Panc1 (cell line): ENCODE measurements around the gene GIT1. TPM values are rescaled to one million over a fixed set of nuclear protein-coding genes. Genes with fewer than 3 reads are reported as not detected.

Experiments used
- ATAC-seq: fragments of 200-7000 bp; cut with Tn5 transposase; 2 replicates; pipeline ENCODE4 v1.9.1; 2020; ENCODE audit warnings: mild to moderate bottlenecking, moderate library complexity
- BruUV-seq: library from RNA; stranded (reverse); fragments of 400-500 nt; replicated peaks from 2 replicates; lab custom pipeline; 2021; lab: Mats Ljungman, UMichigan
- CTCF ChIA-PET: fragments of 300-600 bp; sonication (Branson Sonifier 250); formaldehyde crosslinking; loops from one replicate; lab custom pipeline; 2022; ENCODE audit warnings: antibody characterized with exemption; lab: Charles Lee
- POLR2A ChIA-PET: fragments of 300-600 bp; sonication (Branson Sonifier 250); formaldehyde crosslinking; loops from one replicate; lab custom pipeline; 2022; ENCODE audit warnings: antibody characterized with exemption; lab: Charles Lee
- DNase-seq: peaks from one replicate; pipeline ENCODE4 v3.0.0-alpha.2; 2010; ENCODE audit warnings: low read depth, low spot score
- H3K27ac ChIP-seq: 2 replicates; pipeline ENCODE4 v1.5.1; 2011; ENCODE audit warnings: mild to moderate bottlenecking, low read length, inconsistent platforms
- H3K27me3 ChIP-seq: fragments of 200-500 bp; sonication (Bioruptor generic); 2 replicates; pipeline ENCODE4 v1.6.0; 2014; ENCODE audit warnings: low read length, inconsistent platforms; ENCODE audit not compliant: control insufficient read depth, insufficient read depth
- H3K36me3 ChIP-seq: fragments of 200-500 bp; sonication (Bioruptor generic); 2 replicates; pipeline ENCODE4 v1.5.1; 2014; ENCODE audit warnings: inconsistent platforms, mild to moderate bottlenecking, low read length, moderate library complexity; ENCODE audit not compliant: control insufficient read depth, insufficient read depth
- H3K4me1 ChIP-seq: 2 replicates; pipeline ENCODE4 v1.5.1; 2011; ENCODE audit warnings: inconsistent platforms, mild to moderate bottlenecking, low read length, moderate library complexity; ENCODE audit not compliant: control insufficient read depth, insufficient read depth
- H3K4me3 ChIP-seq, 2 experiments: 2 replicates each; pipeline ENCODE4 v1.5.1; 2011 to 2012; ENCODE audit warnings: low read depth in 2 of 2, low read length in 2 of 2, mild to moderate bottlenecking in 2 of 2, inconsistent platforms in 1 of 2, moderate library complexity in 1 of 2
- H3K9me3 ChIP-seq: fragments of 200-500 bp; sonication (Bioruptor generic); 2 replicates; pipeline ENCODE4 v1.5.1; 2014; ENCODE audit warnings: low read depth, mild to moderate bottlenecking, inconsistent platforms, low read length, moderate library complexity; ENCODE audit not compliant: control insufficient read depth, insufficient read depth
- CTCF ChIP-seq: fragments of 450-650 bp; IDR thresholded peaks from 2 replicates; pipeline ENCODE4 v1.5.1; 2017; ENCODE audit warnings: mild to moderate bottlenecking
- POLR2AphosphoS5 ChIP-seq: IDR thresholded peaks from 2 replicates; pipeline ENCODE4 v1.6.1; 2012; ENCODE audit warnings: mild to moderate bottlenecking, low read depth, low read length, moderate library complexity
- SIN3A ChIP-seq: IDR thresholded peaks from 2 replicates; pipeline ENCODE4 v1.6.1; 2012; ENCODE audit warnings: low read depth, mild to moderate bottlenecking, low read length, moderate library complexity, borderline replicate concordance; ENCODE audit not compliant: insufficient read depth
- TCF7L2 ChIP-seq: IDR thresholded peaks from 2 replicates; pipeline ENCODE4 v1.6.1; 2011; ENCODE audit warnings: mild to moderate bottlenecking, low read depth, low read length, inconsistent platforms
- in situ Hi-C: cut with HindIII; loops from 2 replicates; pipeline ENCODE4 v1.10.0; 2016; ENCODE audit warnings: low sequenced_read_pairs, low pct_unique_long_range_greater_than_20kb
- intact Hi-C: fragments of 100-400 bp; cut with micrococcal nuclease; formaldehyde crosslinking; loops from one replicate; pipeline ENCODE4 v1.10.0; 2022; ENCODE audit not compliant: unreplicated experiment
- total RNA-seq: library from RNA; stranded (reverse); gene quantifications from one replicate; pipeline ENCODE4 v1.2.1, GENCODE V29; 2021; ENCODE audit not compliant: unreplicated experiment
- TF ChIP-seq, protein P1 (sequence below), 2 experiments: IDR thresholded peaks; 2 replicates each; pipeline ENCODE4 v1.6.1; 2011 to 2012; ENCODE audit warnings: low read depth in 2 of 2, control low read depth in 1 of 2, low read length in 1 of 2, mild to moderate bottlenecking in 1 of 2, moderate library complexity in 1 of 2; ENCODE audit not compliant: insufficient read depth in 1 of 2

Gene GIT1
- total RNA-seq, 1 experiment from 2014 or later, result 94.6 TPM

DNA sequence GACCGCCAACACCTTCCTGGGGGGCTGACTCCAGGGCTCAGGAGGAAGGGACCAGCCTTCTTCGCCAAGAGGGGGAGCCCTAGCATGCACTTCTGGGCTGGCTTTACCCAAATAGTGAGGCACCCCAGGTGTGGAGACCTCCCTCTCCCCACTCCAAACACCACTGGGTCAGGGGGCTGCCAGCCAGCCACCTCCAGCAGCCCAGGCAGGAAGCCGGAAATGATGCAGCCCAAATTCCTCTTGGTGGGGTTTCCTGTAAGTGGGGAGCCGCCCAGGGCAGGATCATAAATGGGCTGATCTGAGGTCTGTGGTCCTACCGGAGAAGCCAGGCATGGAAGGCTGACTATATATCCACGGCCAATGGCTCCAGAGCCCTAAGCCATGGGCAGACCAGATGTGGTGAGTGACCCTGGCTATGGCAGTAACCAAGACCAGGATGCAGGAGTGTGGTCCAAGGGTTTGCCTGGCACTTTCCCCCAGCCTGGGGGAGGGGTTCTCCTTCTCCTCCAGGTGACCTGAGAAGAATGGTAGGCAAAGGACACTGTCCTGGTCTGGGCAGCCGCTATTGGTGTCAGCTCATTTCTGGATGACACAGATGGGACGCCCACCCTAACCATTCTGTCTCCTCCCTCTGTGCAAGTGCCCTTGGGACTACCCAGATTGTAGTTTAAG lies 4.2 kb downstream of the GIT1 start:
- intact Hi-C loops, result no loop called here
- no peaks in the 10 kb centered on the region for H3K27me3 ChIP-seq
- BruUV-seq, result no TSS peak
- no peak for DNase-seq
- H3K4me1 ChIP-seq, result peaks cover 25% of the 10 kb centered on the region
- peaks cover 7% of the 10 kb centered on the region; the same call in 1 of the 2 replicates for H3K36me3 ChIP-seq
- no peak for ATAC-seq
- H3K27ac ChIP-seq, result no peak overlapping the region
- H3K9me3 ChIP-seq, result no peaks in the 10 kb centered on the region
- ChIA-PET CTCF (interaction anchor here (1.7 kb wide), 1 partner anchor 32 kb away, joined by 5 read pairs; no protein-coding TSS in a partner anchor), POLR2A (interaction anchor here (0.6 kb wide), 1 partner anchor 101 kb away, joined by 4 read pairs; no protein-coding TSS in a partner anchor)
- H3K4me3 ChIP-seq, result no peak overlapping the region
- in situ Hi-C loops, result no loop called here
- TF ChIP-seq TCF7L2 (no peak), POLR2AphosphoS5 (no peak), CTCF (no peak; the same call in 1 of the 2 replicates), SIN3A (no peak)
- TF ChIP-seq, protein P1, sequence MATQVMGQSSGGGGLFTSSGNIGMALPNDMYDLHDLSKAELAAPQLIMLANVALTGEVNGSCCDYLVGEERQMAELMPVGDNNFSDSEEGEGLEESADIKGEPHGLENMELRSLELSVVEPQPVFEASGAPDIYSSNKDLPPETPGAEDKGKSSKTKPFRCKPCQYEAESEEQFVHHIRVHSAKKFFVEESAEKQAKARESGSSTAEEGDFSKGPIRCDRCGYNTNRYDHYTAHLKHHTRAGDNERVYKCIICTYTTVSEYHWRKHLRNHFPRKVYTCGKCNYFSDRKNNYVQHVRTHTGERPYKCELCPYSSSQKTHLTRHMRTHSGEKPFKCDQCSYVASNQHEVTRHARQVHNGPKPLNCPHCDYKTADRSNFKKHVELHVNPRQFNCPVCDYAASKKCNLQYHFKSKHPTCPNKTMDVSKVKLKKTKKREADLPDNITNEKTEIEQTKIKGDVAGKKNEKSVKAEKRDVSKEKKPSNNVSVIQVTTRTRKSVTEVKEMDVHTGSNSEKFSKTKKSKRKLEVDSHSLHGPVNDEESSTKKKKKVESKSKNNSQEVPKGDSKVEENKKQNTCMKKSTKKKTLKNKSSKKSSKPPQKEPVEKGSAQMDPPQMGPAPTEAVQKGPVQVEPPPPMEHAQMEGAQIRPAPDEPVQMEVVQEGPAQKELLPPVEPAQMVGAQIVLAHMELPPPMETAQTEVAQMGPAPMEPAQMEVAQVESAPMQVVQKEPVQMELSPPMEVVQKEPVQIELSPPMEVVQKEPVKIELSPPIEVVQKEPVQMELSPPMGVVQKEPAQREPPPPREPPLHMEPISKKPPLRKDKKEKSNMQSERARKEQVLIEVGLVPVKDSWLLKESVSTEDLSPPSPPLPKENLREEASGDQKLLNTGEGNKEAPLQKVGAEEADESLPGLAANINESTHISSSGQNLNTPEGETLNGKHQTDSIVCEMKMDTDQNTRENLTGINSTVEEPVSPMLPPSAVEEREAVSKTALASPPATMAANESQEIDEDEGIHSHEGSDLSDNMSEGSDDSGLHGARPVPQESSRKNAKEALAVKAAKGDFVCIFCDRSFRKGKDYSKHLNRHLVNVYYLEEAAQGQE (IDR thresholded peaks at IDR 0.05; ENCODE audit: insufficient read depth in 1 of 2, low read depth in 2 of 2, low read length in 1 of 2), result no peak

- no TSS peak for BruUV-seq
- ATAC-seq (no peak), DNase-seq (no peak)
- H3K27ac ChIP-seq, result no peak overlapping the region
- CTCF ChIA-PET, result interaction anchor here (0.7 kb wide), 1 partner anchor 96 kb away, joined by 3 read pairs; no protein-coding TSS in a partner anchor
- intact Hi-C loops (no loop called here), in situ Hi-C loops (no loop called here)
- no peak overlapping the region for H3K4me3 ChIP-seq
- H3K27me3 ChIP-seq, result no peaks in the 10 kb centered on the region
- H3K36me3 ChIP-seq, result peaks cover 7% of the 10 kb centered on the region; the same call in 1 of the 2 replicates
- POLR2A ChIA-PET, result no interaction called here
- no peaks in the 10 kb centered on the region for H3K9me3 ChIP-seq
- TF ChIP-seq TCF7L2 (no peak), POLR2AphosphoS5 (no peak), CTCF (no peak), SIN3A (no peak)
- TF ChIP-seq, protein P1 (IDR thresholded peaks at IDR 0.05; ENCODE audit: insufficient read depth in 1 of 2, low read depth in 2 of 2, low read length in 1 of 2), result no peak
- peaks cover 19% of the 10 kb centered on the region for H3K4me1 ChIP-seq
Observed at GRCh38 chr17:29584452-29585079, 4.9 kb downstream of the GIT1 start.
